ENCODE data around the gene TBX10. TPM values are rescaled to one million over a fixed set of nuclear protein-coding genes. Genes with fewer than 3 reads are reported as not detected.
"Not testable (repeated sequence)": the region's sequence is repeated elsewhere in the genome, so short reads cannot be mapped to it uniquely, and the experiment has no call there.

Gene TBX10
- total RNA-seq, 2 experiments from 2014 or later: not detected

- POLR2A ChIA-PET: not testable (repeated sequence)
- CTCF ChIA-PET: interaction anchor here (0.6 to 4.6 kb wide), 2 partner anchors 11 to 31 kb away, joined by 3 to 42 read pairs; no protein-coding TSS in a partner anchor
Measured at GRCh38 chr11:67626131-67626833, 13.3 kb downstream of the TBX10 start.

GRCh38 chr11:67623795-67624194 lies 15.8 kb downstream of the TBX10 start:
- POLR2A ChIA-PET, CTCF ChIA-PET: not testable (repeated sequence)

GRCh38 chr11:67622905-67623304 lies 16.7 kb downstream of the TBX10 start:
- CTCF ChIA-PET, POLR2A ChIA-PET: not testable (repeated sequence)

GRCh38 chr11:67621928-67622327 lies 17.6 kb downstream of the TBX10 start:
- POLR2A ChIA-PET: interaction anchor here (0.5 kb wide), 1 partner anchor 20 kb away, joined by 5 read pairs; no protein-coding TSS in a partner anchor
- CTCF ChIA-PET: not testable (repeated sequence)

- CTCF ChIA-PET, POLR2A ChIA-PET: not testable (repeated sequence)
Measured at GRCh38 chr11:67620621-67621020, 18.9 kb downstream of the TBX10 start.

DNA sequence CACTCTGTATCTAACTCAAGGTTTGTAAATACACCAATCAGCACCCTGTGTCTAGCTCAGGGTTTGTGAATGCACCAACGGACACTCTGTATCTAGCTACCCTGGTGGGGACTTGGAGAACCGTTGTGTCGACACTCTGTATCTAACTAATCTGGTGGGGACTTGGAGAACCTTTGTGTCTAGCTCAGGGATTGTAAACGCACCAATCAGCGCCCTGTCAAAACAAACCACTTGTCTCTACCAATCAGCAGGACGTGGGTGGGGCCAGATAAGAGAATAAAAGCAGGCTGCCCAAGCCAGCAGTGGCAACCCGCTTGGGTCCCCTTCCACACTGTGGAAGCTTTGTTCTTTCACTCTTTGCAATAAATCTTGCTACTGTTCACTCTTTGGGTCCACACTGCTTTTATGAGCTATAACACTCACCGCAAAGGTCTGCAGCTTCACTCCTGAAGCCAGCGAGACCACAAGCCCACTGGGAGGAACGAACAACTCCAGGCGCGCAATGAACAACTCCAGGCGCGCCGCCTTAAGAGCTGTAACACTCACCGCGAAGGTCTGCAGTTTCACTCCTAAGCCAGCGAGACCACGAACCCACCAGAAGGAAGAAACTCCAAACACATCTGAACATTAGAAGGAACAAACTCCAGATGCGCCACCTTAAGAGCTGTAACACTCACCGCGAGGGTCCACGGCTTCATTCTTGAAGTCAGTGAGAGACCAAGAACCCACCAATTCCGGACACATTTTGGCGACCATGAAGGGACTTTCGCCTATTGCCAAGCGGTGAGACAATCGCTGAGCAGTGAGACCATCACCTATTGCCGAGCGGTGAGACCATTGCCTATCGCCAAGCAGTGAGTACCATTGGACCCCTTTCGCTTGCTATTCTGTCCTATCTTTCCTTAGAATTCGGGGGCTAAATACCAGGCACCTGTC lies 19.6 kb downstream of the TBX10 start:
- CTCF ChIA-PET: interaction anchor here (1.2 kb wide), 1 partner anchor 9 kb away, joined by 3 read pairs; no protein-coding TSS in a partner anchor
- POLR2A ChIA-PET: not testable (repeated sequence)

GRCh38 chr11:67618901-67619659 lies 20.5 kb downstream of the TBX10 start:
- POLR2A ChIA-PET: not testable (repeated sequence)
- CTCF ChIA-PET: interaction anchor here (1.2 kb wide), 1 partner anchor 10 kb away, joined by 3 read pairs; no protein-coding TSS in a partner anchor

DNA sequence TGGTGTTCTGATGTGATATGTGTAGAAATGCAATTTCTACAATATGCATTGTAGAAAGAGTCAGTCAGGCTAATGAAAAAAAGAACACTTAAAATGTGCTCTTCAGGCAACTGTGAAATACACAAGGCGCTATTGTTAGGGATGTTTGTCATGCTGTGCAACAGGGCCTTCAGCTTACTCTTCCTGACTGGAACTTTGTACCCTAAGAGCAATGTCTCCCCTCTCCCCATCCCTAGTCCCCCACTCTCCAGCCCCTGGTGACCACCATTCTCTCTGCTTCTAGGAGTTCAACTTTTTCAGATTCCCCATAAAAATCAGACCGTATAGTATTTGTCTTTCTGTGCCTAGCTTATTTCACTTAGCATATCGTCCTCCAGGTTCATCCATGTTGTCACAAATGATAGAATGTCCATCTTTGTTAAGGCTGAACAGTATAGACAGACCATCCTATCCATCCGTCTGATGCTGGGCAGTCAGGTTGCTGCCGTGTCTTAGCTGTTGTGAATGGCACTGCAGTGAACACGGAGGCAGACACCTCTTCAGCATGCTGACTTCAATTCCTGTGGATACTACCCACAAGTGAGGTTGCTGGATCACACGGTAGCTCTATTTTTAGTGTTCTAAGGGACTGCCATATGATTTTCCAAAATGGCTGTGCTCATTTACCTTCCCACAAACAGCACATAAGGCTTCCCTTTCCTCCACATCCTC lies 22.2 kb downstream of the TBX10 start:
- CTCF ChIA-PET: interaction anchor here (5.7 kb wide), 1 partner anchor 11 kb away, joined by 42 read pairs; the partner anchor contains the start of gene NUDT8
- POLR2A ChIA-PET: interaction anchor here (0.7 to 3.5 kb wide), 2 partner anchors 12 kb away, joined by 3 to 18 read pairs; partner anchors contain the start of gene NUDT8

GRCh38 chr11:67616431-67617242 lies 22.9 kb downstream of the TBX10 start:
- CTCF ChIA-PET: interaction anchor here (1.3 to 5.7 kb wide), 2 partner anchors 12 to 30 kb away, joined by 3 to 42 read pairs; partner anchors contain the start of gene NUDT8
- POLR2A ChIA-PET: interaction anchor here (3.5 kb wide), 1 partner anchor 13 kb away, joined by 18 read pairs; the partner anchor contains the start of gene NUDT8

DNA sequence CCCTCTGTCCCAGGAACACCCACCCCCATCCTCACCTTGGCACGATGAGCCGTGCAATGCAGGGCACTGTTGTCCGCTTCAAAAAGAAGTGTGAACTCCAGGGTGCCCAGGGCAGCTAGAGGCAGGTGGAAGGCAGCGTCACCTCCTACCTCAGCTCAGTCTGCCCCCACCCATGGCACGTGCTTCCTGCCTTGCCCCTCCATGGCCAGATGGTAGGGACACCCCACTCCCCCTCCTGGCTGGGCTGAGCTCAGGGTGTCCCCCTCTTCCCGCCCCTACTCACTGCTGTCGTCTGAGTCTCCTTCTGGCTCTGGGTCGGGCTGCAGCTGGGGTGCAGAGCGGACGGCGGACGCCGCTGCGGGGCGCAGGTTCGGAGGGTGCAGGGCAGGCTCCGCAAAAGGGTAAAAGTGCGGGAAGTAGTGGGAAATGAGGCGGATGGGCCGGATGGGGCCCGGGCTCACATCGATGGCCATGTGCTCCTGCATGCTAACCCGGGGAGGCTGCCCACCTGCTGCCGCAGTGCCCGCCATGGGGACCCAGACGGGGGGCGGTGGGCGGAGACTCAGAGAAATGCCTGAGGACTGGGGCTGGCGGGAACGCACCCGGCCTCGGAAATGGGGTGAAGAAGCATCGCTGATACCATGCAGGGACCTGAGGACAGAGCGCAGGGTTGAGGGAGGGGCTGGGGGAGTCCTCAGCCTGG lies 23.7 kb downstream of the TBX10 start:
- ChIA-PET POLR2A (interaction anchor here (3.5 kb wide), 1 partner anchor 13 kb away, joined by 18 read pairs; the partner anchor contains the start of gene NUDT8), CTCF (interaction anchor here (0.9 to 5.7 kb wide), 3 partner anchors 13 to 39 kb away, joined by 3 to 42 read pairs (median 3); partner anchors contain the start of gene NUDT8)

- ChIA-PET POLR2A (interaction anchor here (0.7 to 3.5 kb wide), 4 partner anchors 14 to 1562 kb away, joined by 3 to 18 read pairs (median 4); partner anchors contain the start of gene NUDT8), CTCF (interaction anchor here (0.5 to 5.7 kb wide), 7 partner anchors 14 to 490 kb away, joined by 3 to 42 read pairs (median 3); partner anchors contain the start of genes ACY3, GSTP1 and NUDT8)
Measured at GRCh38 chr11:67614730-67615714, 24.5 kb downstream of the TBX10 start.

GRCh38 chr11:67613960-67614715 lies 25.4 kb downstream of the TBX10 start:
- CTCF ChIA-PET: interaction anchor here (0.5 to 5.7 kb wide), 5 partner anchors 15 to 489 kb away, joined by 3 to 42 read pairs (median 4); partner anchors contain the start of genes ACY3, GSTP1 and NUDT8
- POLR2A ChIA-PET: interaction anchor here (0.7 to 3.5 kb wide), 4 partner anchors 13 to 1562 kb away, joined by 3 to 18 read pairs (median 4); partner anchors contain the start of gene NUDT8

DNA sequence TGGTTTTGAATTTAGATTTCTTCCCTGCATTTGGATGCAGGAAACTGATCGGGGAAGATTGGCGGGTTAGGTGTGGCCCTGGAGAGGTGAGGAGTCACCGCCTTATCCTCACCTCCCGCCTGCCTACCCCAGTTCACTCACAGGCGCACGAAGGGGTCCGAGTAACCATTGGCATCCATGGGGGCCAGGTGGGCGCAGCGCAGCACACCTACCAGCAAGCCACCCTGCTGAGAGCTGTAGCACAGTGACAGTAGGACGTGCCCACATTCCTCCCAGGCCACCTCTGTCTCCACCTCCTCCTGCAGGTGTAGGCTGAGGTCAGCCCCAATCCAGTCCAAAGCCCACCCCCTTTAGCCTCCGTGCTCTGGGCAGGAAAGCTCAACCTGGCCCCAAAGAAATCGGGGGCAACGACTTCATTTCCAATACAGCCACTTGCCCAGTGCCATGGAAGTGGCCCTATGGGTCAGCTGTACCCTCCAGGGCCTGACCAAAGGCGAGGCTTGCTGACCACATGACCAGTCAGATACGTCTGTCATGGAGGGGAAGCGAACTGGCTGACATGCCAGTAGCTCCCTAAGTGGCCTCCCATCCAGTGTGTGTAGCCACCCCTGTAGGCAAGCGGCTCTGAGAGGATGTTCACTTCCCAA lies 26.1 kb downstream of the TBX10 start:
- CTCF ChIA-PET: interaction anchor here (0.8 to 5.7 kb wide), 3 partner anchors 15 to 36 kb away, joined by 3 to 42 read pairs (median 8); partner anchors contain the start of genes GSTP1 and NUDT8
- POLR2A ChIA-PET: interaction anchor here (0.5 to 1.6 kb wide), 3 partner anchors 14 to 29 kb away, joined by 3 to 6 read pairs (median 4); partner anchors contain the start of gene NUDT8

DNA sequence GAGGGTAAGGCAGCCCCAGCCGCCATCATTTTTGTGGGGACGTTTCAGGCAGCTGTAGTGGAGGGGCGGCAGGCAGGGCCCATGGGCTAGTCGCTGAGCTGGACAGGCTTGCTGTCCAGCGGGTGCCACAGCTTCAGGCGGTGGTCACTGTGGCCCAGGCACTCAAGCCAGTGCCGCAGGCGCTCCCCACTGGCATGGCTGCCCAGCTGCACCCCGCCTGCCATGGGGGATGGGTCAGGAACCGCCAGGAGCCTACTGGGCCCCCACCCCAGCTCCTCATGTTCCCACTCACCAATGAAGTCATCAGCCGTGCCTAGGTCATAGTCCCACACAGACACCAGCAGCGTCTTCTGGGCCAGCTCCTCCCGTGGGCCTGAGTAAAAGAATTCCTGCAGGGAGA lies 26.8 kb downstream of the TBX10 start:
- POLR2A ChIA-PET: interaction anchor here (0.5 to 0.9 kb wide), 2 partner anchors 13 to 17 kb away, joined by 3 to 6 read pairs; partner anchors contain the start of gene NUDT8

More for the DNA sequence above, 26.8 kb downstream of the TBX10 start:
- CTCF ChIA-PET: interaction anchor here (2.4 to 5.7 kb wide), 2 partner anchors 16 to 29 kb away, joined by 8 to 42 read pairs; partner anchors contain the start of genes GSTP1 and NUDT8
